Kidney epithelial cell (primary cell): Measurements from ENCODE around the gene YBX1. TPM values are rescaled to one million over a fixed set of nuclear protein-coding genes. Genes with fewer than 3 reads are reported as not detected.

Experiments used
- DNase-seq: peaks from one replicate; pipeline ENCODE4 v3.0.0-alpha.2; 2010; ENCODE audit warnings: low read depth
- H3K27me3 ChIP-seq: 2 replicates; pipeline ENCODE4 v1.6.0; 2011; ENCODE audit warnings: low read length; ENCODE audit not compliant: control insufficient read depth, insufficient read depth
- H3K36me3 ChIP-seq: 2 replicates; pipeline ENCODE4 v1.5.1; 2011; ENCODE audit warnings: low read length; ENCODE audit not compliant: control insufficient read depth, insufficient read depth
- H3K4me3 ChIP-seq: 2 replicates; pipeline ENCODE4 v1.5.1; 2011; ENCODE audit warnings: low read depth, mild to moderate bottlenecking, control low read depth, low read length
- CTCF ChIP-seq: IDR thresholded peaks from 2 replicates; pipeline ENCODE4 v1.5.1; 2011; ENCODE audit warnings: mild to moderate bottlenecking, moderate library complexity, low read length, control low read depth, inconsistent platforms; ENCODE audit not compliant: insufficient read depth, poor library complexity, severe bottlenecking
- total RNA-seq: library from RNA; depleted of rRNA; stranded (reverse); fragments of >200 nt; gene quantifications from 2 replicates; pipeline ENCODE4 v1.2.3, GENCODE V29; 2015

YBX1 gene
- total RNA-seq, 1 donor from 2014 or later, result 938 TPM

- H3K36me3 ChIP-seq, result peaks cover 2% of the 10 kb centered on the region
- no peak for DNase-seq
- no peak overlapping the region for H3K4me3 ChIP-seq
- peaks cover 8% of the 10 kb centered on the region for H3K27me3 ChIP-seq
- no peak for TF ChIP-seq CTCF
These were observed 59.9 kb downstream of the YBX1 start for GRCh38 chr1:42742141-42742540.

- TF ChIP-seq CTCF, result no peak
- DNase-seq, result no peak
- H3K36me3 ChIP-seq, result peaks cover 2% of the 10 kb centered on the region
- H3K4me3 ChIP-seq, result no peak overlapping the region
- peaks cover 8% of the 10 kb centered on the region for H3K27me3 ChIP-seq
These were observed 60.5 kb downstream of the YBX1 start for GRCh38 chr1:42742617-42743316.

- TF ChIP-seq CTCF, result no peak
- H3K4me3 ChIP-seq, result no peak overlapping the region
- H3K27me3 ChIP-seq, result peaks cover 8% of the 10 kb centered on the region
- H3K36me3 ChIP-seq, result peaks cover 2% of the 10 kb centered on the region
- no peak for DNase-seq
These were observed 61.3 kb downstream of the YBX1 start for GRCh38 chr1:42743317-42744147.

- no peak for TF ChIP-seq CTCF
- H3K4me3 ChIP-seq, result no peak overlapping the region
- H3K27me3 ChIP-seq, result peaks cover 6% of the 10 kb centered on the region
- peaks cover 2% of the 10 kb centered on the region for H3K36me3 ChIP-seq
- no peak for DNase-seq
These were observed 61.9 kb downstream of the YBX1 start for GRCh38 chr1:42744148-42744413.

- no peak for DNase-seq
- H3K27me3 ChIP-seq, result no peaks in the 10 kb centered on the region
- peaks cover 2% of the 10 kb centered on the region for H3K36me3 ChIP-seq
- H3K4me3 ChIP-seq, result no peak overlapping the region
- no peak for TF ChIP-seq CTCF
These were observed 63.6 kb downstream of the YBX1 start for GRCh38 chr1:42745851-42746250.
